Measurements from ENCODE around the gene ZNF354B. TPM values are rescaled to one million over a fixed set of nuclear protein-coding genes. Genes with fewer than 3 reads are reported as not detected.

ZNF354B gene
- total and polyA plus RNA-seq, 2 of the 13 experiments (the other 11 are each of a cell fraction or from before 2014, with no cell fraction given) = 7.8 to 10.3 TPM

DNA sequence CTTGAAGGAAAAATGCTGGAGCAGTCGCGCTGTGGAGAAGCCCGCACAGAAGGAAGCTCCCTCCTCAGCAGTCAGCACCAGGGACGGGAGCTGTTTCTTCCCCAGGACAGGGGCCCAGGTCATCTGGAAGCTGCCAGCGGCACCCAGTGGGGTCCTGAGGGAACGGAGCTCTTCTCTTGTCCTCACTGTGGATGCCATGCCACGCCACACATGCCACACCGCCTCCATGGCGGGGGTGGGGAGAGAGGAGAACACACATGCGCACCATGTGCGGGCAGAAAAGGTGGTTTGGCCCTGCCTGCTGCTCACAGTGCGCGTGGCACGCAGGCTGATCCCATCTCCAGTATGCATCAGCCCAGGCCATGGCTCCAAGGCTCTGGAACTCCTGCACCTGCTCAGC, 41.7 kb upstream of the ZNF354B start:
- Histone ChIP-seq H3K27me3 (ENCODE audit: control insufficient read depth in 1 of 2, insufficient read depth in 2 of 2, low read length in 2 of 2) (peaks cover 0 to 3% of the 10 kb centered on the region in 2 experiments; a peak in 2 of 5 replicates), H4K20me1 (ENCODE audit: insufficient read depth, low read length) (no peaks in the 10 kb centered on the region), H3K9me3 (ENCODE audit: low read length) (no peaks in the 10 kb centered on the region), H3K9ac (ENCODE audit: insufficient read depth, low read depth, low read length) (no peak overlapping the region), H3K4me2 (ENCODE audit: low read depth, low read length) (no peak overlapping the region), H2AFZ (ENCODE audit: low read length) (no peak overlapping the region), H3K36me3 (replicated peaks in 1 of 2; ENCODE audit: control insufficient read depth in 1 of 2, insufficient read depth in 2 of 2, low read length in 2 of 2) (no peaks in the 10 kb centered on the region), H3K27ac (ENCODE audit: extremely low read length, insufficient read depth, low read length) (no peak overlapping the region), H3K79me2 (ENCODE audit: insufficient read depth, low read length) (no peaks in the 10 kb centered on the region), H3K4me1 (ENCODE audit: insufficient read depth, low read length) (no peaks in the 10 kb centered on the region), H3K4me3 (replicated peaks in 1 of 3; ENCODE audit: insufficient read depth in 1 of 3, low read depth in 2 of 3, low read length in 3 of 3) (no peak overlapping the region)
- ChIA-PET POLR2A (no interaction called here), CTCF (ENCODE audit: low intra/inter-chr PET ratio, low total read pairs) (interaction anchor here (0.9 kb wide), 1 partner anchor 538 kb away, joined by 3 read pairs; no protein-coding TSS in a partner anchor)
- no peak for FAIRE-seq
- no TSS peak for BruUV-seq (replicated peaks)
- intact Hi-C loops (cut with micrococcal nuclease; ENCODE audit: unreplicated experiment) = no loop called here
- WGBS (ENCODE audit: low lambda C conversion rate) = 65% methylated on average over 8 of the region's 14 CpGs
- TF ChIP-seq, protein P1, sequence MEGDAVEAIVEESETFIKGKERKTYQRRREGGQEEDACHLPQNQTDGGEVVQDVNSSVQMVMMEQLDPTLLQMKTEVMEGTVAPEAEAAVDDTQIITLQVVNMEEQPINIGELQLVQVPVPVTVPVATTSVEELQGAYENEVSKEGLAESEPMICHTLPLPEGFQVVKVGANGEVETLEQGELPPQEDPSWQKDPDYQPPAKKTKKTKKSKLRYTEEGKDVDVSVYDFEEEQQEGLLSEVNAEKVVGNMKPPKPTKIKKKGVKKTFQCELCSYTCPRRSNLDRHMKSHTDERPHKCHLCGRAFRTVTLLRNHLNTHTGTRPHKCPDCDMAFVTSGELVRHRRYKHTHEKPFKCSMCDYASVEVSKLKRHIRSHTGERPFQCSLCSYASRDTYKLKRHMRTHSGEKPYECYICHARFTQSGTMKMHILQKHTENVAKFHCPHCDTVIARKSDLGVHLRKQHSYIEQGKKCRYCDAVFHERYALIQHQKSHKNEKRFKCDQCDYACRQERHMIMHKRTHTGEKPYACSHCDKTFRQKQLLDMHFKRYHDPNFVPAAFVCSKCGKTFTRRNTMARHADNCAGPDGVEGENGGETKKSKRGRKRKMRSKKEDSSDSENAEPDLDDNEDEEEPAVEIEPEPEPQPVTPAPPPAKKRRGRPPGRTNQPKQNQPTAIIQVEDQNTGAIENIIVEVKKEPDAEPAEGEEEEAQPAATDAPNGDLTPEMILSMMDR (CRISPR knock-in tag; IDR thresholded peaks at IDR 0.05) = peak; percentile 59
- no peak for TF ChIP-seq KMT2A (CRISPR knock-in tag; IDR thresholded peaks at IDR 0.05)
- 0 out of 2 replicates have a peak, but pooled peaks have one; percentile 22 for TF ChIP-seq RAD21 (CRISPR knock-in tag; IDR thresholded peaks at IDR 0.05)
- peak; percentile 55 for TF ChIP-seq STAG1 (CRISPR knock-in tag; IDR thresholded peaks at IDR 0.05)
- no peak for TF ChIP-seq ZNF792 (CRISPR knock-in tag; IDR thresholded peaks at IDR 0.05)
- ATAC-seq = peak; percentile 81
- DNase-seq (ENCODE audit: low spot score) = no peak
- in situ Hi-C loops (cut with HindIII; ENCODE audit: extremely low pct_ligation_motif_present, low pct_unique_long_range_greater_than_20kb) = no loop called here

DNA sequence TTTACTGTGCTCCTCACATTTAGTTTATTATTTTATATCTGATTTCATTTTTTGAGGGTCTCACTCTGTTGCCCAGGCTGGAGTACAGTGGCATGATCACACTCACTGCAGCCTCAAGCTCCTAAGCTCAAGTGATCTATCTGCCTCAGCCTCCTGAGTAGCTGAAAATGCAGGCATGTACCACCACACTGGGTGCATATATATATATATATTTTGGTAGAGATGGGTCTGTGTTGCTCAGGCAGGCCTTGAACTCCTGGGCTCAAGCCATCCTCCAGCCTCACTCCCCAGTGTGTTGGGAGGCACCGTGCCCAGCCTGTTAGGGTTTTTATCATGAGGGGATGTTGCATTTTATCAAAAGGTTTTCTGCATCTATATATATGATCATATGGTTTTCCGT, 39.8 kb upstream of the ZNF354B start:
- H3K36me3 ChIP-seq (replicated peaks in 1 of 2; ENCODE audit: control insufficient read depth in 1 of 2, insufficient read depth in 2 of 2, low read length in 2 of 2) = no peaks in the 10 kb centered on the region
- no peak overlapping the region for H3K9ac ChIP-seq (ENCODE audit: insufficient read depth, low read depth, low read length)
- H3K4me3 ChIP-seq (replicated peaks in 1 of 3; ENCODE audit: insufficient read depth in 1 of 3, low read depth in 2 of 3, low read length in 3 of 3) = no peak overlapping the region
- ATAC-seq (no peak), FAIRE-seq (no peak), DNase-seq (ENCODE audit: low spot score) (no peak)
- no peaks in the 10 kb centered on the region for H3K9me3 ChIP-seq (ENCODE audit: low read length)
- BruUV-seq (replicated peaks) = no TSS peak
- POLR2A ChIA-PET = no interaction called here
- H3K27ac ChIP-seq (ENCODE audit: extremely low read length, insufficient read depth, low read length) = no peak overlapping the region
- no peaks in the 10 kb centered on the region for H3K4me1 ChIP-seq (ENCODE audit: insufficient read depth, low read length)
- 22% methylated on average over 2 of the region's 2 CpGs for WGBS (ENCODE audit: low lambda C conversion rate)
- intact Hi-C loops (cut with micrococcal nuclease; ENCODE audit: unreplicated experiment) (no loop called here), in situ Hi-C loops (cut with HindIII; ENCODE audit: extremely low pct_ligation_motif_present, low pct_unique_long_range_greater_than_20kb) (no loop called here)
- H3K27me3 ChIP-seq (ENCODE audit: control insufficient read depth in 1 of 2, insufficient read depth in 2 of 2, low read length in 2 of 2) = peaks cover 0 to 3% of the 10 kb centered on the region in 2 experiments; a peak in 2 of 5 replicates
- H3K4me2 ChIP-seq (ENCODE audit: low read depth, low read length) = no peak overlapping the region
- H2AFZ ChIP-seq (ENCODE audit: low read length) = no peak overlapping the region
- CTCF ChIA-PET (ENCODE audit: low intra/inter-chr PET ratio, low total read pairs) = no interaction called here
- H3K79me2 ChIP-seq (ENCODE audit: insufficient read depth, low read length) = no peaks in the 10 kb centered on the region
- no peaks in the 10 kb centered on the region for H4K20me1 ChIP-seq (ENCODE audit: insufficient read depth, low read length)
- TF ChIP-seq ZNF839 (CRISPR knock-in tag; IDR thresholded peaks at IDR 0.05; ENCODE audit: borderline replicate concordance) (no peak), FOXK2 (IDR thresholded peaks at IDR 0.05) (no peak), ZNF232 (CRISPR knock-in tag; IDR thresholded peaks at IDR 0.05; ENCODE audit: borderline replicate concordance) (no peak), ZNF7 (CRISPR knock-in tag; IDR thresholded peaks at IDR 0.05) (no peak), SP1 (IDR thresholded peaks at IDR 0.05) (no peak), SP1 (CRISPR knock-in tag; IDR thresholded peaks at IDR 0.05) (no peak), KMT2A (CRISPR knock-in tag; IDR thresholded peaks at IDR 0.05) (no peak), KDM1A (CRISPR knock-in tag; IDR thresholded peaks at IDR 0.05) (no peak), GATA4 (IDR thresholded peaks at IDR 0.05; ENCODE audit: borderline replicate concordance, low read depth) (no peak)
- TF ChIP-seq, protein P2, sequence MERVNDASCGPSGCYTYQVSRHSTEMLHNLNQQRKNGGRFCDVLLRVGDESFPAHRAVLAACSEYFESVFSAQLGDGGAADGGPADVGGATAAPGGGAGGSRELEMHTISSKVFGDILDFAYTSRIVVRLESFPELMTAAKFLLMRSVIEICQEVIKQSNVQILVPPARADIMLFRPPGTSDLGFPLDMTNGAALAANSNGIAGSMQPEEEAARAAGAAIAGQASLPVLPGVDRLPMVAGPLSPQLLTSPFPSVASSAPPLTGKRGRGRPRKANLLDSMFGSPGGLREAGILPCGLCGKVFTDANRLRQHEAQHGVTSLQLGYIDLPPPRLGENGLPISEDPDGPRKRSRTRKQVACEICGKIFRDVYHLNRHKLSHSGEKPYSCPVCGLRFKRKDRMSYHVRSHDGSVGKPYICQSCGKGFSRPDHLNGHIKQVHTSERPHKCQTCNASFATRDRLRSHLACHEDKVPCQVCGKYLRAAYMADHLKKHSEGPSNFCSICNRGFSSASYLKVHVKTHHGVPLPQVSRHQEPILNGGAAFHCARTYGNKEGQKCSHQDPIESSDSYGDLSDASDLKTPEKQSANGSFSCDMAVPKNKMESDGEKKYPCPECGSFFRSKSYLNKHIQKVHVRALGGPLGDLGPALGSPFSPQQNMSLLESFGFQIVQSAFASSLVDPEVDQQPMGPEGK (CRISPR knock-in tag; IDR thresholded peaks at IDR 0.05) = no peak
- TF ChIP-seq, protein P3, sequence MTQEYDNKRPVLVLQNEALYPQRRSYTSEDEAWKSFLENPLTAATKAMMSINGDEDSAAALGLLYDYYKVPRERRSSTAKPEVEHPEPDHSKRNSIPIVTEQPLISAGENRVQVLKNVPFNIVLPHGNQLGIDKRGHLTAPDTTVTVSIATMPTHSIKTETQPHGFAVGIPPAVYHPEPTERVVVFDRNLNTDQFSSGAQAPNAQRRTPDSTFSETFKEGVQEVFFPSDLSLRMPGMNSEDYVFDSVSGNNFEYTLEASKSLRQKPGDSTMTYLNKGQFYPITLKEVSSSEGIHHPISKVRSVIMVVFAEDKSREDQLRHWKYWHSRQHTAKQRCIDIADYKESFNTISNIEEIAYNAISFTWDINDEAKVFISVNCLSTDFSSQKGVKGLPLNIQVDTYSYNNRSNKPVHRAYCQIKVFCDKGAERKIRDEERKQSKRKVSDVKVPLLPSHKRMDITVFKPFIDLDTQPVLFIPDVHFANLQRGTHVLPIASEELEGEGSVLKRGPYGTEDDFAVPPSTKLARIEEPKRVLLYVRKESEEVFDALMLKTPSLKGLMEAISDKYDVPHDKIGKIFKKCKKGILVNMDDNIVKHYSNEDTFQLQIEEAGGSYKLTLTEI (CRISPR knock-in tag; conservative IDR thresholded peaks at IDR 0.05) = no peak

All from HepG2 (cell line).